T-helper 1 cell treated with Interleukin-12 subunit alpha and Interleukin-12 subunit beta and Interleukin-4 antibody, amounts not matched to agents 30 ng/mL and 1 ng/mL, for 36 hours (primary cell): ENCODE results near the gene DLG2. TPM values are rescaled to one million over a fixed set of nuclear protein-coding genes. Genes with fewer than 3 reads are reported as not detected.
"Not testable (repeated sequence)": the region's sequence is repeated elsewhere in the genome, so short reads cannot be mapped to it uniquely, and the experiment has no call there.

Source experiments
- intact Hi-C: fragments of 100-400 bp; cut with micrococcal nuclease; formaldehyde crosslinking; loops from one replicate; pipeline ENCODE4 v1.15.1; 2024
- total RNA-seq: library from RNA; stranded (reverse); gene quantifications from 2 replicates; pipeline ENCODE4 v1.2.3, GENCODE V29; 2022

DLG2 gene
- total RNA-seq, 1 donor from 2014 or later, result 0.88 TPM

DNA sequence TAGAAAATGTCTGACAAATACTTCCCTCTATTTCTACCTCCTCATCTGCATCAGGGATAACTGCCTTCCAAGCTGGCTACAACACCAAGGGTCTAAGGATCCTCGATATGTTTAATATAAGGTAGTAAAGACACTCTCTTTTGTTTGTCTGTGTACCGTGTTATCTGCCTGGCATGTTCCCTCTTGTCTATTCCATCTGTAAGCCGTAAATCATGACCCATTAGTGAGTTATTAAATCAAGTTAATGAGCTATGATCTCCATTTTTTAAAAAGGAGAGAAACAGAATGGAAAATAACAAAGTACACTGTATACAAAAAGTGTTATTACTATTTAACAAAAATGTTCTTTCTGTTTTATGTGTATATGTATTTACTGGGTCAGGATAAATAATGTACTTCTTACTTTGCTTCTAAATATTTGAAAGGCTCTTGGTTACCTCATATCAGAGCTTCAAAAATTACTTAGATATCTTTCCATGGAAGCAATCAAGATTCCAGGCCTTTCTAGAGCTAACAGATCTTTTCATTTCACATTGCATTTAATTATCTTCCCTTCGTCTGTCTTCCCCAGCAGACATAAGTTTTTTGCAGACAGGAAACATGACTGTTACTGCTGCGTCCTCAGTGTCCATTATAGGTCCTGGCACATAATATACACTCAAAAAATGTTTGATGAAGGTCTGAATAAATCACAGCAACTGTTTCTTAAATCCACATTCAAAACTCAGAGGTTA is 1998.4 kb downstream of the DLG2 start:
- intact Hi-C loops, result no loop called here

DNA sequence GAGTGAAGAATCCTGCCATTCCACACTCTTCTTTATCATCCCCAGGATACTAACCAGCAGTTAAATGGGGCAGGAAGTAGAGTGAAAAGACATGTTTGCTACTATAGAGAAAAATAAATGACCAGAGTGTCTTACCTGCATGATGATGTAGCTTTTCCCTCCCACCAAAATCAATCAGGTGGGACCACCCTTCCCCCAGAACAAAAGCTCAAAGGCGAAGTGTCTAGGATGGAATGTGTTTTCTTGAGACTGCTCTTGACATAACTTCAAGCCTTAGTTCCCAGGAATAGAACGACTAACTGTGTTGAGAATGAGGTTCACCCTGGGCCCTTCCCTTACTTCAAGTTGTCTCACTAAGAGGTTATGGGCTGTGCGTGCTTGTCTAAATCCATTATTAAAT is 2001.8 kb downstream of the DLG2 start:
- intact Hi-C loops, result no loop called here

DNA sequence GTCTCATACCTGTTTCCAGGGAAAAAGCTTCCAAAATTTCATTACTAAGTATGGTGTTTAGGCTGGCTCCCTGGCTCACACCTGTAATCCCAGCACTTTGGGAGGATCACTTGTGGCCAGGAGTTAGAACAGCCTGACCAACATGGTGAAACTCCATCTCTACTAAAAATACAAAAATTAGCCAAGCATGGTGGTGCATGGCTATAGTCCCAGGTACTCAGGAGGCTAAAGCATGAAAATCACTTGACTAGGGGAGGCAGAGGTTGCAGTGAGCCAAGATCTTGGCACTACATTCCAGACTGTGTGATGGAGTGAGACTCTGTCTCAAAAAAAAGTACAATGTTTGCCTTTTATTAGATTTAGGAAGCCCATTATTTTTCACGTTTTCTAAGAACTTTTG is 2009.5 kb downstream of the DLG2 start:
- intact Hi-C loops, result loop anchor here (10.0 kb wide), 1 partner anchor 57 kb away; no protein-coding TSS in a partner anchor

DNA sequence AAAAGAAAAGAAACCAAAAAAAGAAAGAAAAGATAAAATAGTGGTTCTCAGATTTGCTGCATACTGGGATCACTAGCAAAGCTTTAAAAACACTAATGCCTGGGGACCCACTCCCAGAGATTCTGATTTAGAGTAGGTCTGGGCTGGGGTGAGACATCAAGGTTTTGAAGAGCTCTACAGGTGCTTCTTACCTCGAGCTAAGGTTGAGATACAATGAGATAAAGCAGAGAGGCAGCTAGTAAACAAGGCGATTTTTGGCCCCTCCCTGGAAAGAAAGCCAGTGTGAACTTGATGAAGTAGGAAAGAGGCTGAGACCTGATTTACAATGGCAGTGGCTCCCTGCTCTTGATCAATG is 2013.4 kb downstream of the DLG2 start:
- intact Hi-C loops, result loop anchor here (10.0 kb wide), 1 partner anchor 61 kb away; no protein-coding TSS in a partner anchor

DNA sequence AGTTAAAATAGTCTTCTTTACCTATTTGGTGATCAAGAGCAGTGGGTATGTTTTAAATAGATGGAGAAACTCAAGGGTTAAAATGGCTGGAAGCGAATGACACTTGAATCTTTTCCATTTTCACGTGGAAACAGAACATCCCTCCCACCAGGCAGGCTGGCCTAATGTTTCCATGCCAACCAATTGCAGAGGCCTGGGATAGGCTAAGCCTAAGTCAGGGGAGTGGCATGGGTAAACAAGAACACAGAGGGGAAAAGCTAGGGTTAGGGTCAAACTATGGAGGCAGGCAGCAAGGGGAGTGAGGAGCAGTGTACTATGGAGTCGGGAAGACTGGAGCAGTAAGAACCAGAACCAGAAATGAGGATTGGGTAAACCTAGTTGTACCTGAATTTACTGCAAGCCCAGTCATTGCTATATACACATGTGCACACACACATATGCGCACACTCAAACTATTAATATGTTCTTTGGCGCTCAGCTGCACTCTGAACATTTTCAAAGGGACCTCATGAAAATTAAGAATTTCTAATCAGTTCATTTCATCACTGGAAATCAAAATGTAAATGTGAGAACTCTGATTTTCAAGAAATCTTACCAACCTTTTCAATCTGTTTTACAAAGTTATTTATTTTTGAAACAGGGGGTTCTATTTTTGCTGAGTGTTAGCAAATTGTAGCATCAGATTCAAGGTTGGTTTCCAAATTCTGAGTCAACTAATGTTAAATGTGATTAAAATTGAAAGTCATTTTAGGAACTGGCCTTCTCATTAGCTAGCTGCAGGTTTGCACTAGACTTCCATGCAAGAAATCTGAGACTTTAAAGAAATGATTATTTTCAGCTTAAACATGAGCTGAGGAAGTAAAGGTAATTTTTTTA is 2014.0 kb downstream of the DLG2 start:
- intact Hi-C loops, result loop anchor here (10.0 kb wide), 1 partner anchor 62 kb away; no protein-coding TSS in a partner anchor

DNA sequence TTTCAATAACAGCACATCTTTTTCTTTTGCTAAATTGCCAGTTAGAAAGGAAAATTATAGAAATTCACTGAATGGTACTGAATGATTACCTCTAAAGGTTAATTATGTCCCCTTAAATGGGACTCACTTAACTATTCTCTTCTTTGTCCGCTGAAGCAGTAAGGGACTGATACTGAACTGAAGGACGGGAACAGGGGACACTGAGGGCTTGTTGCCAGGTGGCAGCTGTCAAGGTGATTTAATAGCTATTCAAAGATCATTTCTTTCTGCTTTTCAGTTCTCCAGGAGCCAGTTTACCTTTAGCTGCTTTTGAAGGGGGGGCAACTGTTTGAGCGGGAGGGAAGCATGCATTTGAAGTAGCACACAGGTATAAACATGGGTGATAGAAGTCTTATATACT is 2015.5 kb downstream of the DLG2 start:
- intact Hi-C loops, result loop anchor here (10.0 kb wide), 1 partner anchor 63 kb away; no protein-coding TSS in a partner anchor

DNA sequence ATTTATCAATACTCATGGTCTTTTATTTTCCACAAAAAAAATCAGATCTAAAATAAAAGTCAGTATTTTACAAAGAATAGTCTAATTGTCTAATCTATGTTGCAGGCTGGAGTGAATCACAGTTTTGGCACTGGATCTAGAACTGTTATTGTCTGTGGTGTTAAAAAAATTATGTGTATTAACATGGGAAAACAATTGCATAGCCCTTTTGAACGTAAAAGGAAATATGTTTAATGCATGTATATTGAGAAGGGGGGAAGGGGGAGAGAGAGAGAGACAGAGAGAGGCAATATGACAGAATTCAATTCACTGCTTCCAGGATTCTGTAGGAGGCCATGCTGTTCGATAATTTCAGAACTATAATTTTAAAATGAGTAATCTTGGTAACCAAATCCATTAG is 2016.1 kb downstream of the DLG2 start:
- intact Hi-C loops, result loop anchor here (10.0 kb wide), 1 partner anchor 64 kb away; no protein-coding TSS in a partner anchor

DNA sequence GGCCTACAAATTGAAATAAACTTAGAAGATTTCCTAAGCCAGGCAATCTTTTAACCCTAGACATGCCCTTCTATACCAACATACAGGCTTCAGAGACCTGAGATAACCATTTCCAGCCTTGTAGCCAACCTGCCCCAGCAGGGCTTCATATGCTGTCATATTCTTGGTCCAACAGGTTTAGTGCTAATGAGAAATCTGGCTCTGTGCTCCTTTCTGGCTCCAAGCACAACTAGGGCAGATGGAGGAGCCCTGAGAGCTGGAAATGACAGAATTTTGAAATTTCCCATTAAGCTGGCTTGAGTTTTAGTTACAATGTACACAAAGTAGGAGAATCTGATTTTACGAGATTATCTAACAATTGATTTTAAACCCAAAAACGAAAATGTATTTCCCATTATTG is 2018.0 kb downstream of the DLG2 start:
- intact Hi-C loops, result no loop called here

DNA sequence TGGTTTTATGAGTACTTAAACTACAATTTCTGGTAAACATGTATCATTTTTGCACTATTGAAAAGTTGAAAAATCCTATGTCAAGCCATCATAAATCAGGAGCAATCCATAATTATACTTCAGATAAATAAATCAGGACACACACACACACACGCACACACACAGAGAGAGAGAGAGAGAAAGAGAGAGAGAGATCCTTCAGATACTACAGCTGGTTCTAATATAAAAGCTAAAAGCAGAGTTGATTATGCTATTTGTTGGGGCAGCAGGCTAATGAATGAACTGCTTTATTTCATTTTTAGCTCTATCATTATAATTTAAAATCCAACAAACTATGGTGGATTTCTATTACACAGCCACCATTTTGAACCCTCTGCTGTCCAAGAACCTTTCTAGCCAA is 2018.6 kb downstream of the DLG2 start:
- intact Hi-C loops, result no loop called here

DNA sequence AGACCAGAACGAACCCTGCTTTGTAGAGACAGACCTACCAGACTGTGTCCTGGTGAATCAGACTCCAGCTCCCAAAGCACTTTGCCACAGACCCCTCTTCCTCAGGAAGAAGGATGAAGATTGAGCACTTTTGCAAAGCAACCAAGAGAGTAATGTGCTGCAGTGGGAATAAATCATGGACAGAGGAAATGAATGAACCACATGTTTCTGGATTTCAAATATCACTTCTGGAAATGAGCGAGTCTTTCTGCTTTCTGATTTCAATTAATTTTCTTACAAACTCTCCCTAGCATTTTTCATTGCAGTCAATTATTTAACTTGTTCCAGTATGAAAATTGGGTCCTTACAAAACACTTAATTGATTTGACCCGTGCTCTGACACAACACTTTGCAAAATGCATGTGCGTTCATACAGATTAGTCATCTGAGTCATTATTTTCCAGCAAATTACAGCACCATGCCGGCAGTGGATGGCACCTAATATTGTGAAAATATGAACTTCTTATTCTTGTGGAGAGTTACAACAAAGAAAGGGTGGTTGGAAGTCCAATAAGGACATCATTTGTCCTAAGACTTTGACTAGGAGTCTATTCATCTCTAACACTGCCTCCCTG is 2025.1 kb downstream of the DLG2 start:
- intact Hi-C loops, result no loop called here

DNA sequence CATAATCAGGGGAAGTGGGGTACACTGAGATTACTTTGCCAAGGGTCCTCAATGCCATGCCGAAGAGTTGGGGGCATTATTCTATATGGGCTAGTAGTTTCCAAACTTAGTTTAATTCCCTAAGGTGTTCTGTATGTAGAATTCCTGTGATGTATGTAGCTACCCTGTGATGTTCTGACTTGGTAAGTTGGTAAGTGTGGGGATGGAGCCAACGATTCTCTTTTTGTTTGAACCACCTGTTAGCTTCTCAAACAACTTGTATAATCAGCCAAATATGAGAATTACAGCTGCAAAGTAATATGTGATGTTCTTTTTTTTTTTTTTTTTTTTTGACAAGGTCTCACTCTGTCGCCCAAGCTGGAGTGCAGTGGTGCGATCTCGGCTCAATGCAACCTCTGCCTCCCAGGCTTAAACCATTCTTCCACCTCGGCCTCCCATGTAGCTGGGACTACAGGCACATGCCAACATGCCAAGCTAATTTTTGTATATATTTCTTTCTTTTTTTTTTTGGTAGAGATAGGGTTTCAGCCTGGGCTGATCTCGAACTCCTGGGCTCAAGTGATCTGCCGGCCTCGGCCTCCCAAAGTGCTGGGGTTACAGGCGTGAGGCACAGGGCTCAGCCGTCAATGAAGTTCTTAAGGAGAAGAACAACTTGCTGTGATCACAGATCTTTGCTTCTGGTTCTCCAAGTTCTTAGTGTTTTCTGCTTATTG is 2025.8 kb downstream of the DLG2 start:
- intact Hi-C loops, result no loop called here

DNA sequence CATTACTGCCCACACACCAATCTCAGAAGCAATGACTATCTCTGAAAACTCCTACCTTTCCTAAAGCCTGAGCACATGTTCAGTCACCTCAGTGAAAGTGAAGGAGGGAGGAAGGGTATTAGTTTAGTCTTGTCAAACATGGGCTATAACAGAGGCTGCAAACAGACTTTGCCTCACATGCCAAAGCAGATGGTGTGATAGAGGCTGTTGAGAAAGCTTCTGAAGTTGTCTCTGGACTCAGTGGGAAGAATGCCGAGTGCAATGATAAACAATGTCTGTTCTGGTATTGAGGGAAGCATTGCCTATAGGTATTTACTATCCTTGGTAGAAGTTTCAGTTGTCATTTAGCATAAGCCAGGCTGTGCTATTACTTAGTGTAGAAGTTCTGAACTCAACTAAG is 2026.5 kb downstream of the DLG2 start:
- intact Hi-C loops, result no loop called here

DNA sequence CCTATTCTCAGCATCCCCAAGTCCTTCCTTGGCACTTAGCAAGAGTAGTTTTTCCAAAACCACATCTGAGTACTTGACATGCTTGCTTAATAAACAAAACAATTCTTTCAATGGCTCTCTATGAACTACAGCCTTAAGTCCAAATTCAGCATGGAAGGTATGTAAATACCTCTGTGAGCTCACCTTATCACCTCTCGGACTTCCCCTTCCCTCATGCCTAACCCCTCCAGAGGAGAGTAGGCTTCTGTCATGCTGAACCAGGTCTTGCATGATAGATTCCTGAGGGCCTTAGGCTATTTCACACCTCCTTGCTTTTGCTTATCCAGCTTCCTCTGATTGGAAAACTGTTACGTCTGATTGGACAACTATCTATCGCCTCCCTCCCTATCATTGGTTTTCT is 2028.1 kb downstream of the DLG2 start:
- intact Hi-C loops, result no loop called here

DNA sequence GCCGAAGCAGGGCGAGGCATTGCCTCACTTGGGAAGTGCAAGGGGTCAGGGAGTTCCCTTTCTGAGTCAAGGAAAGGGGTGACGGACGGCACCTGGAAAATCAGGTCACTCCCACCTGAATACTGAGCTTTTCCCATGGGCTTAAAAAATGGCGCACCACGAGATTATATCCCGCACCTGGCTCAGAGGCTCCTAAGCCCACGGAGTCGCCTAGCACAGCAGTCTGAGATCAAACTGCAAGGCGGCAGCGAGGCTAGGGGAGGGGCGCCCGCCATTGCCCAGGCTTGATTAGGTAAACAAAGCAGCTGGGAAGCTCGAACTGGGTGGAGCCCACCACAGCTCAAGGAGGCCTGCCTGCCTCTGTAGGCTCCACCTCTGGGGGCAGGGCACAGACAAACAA is 2039.3 kb downstream of the DLG2 start:
- intact Hi-C loops, result not testable (repeated sequence)

DNA sequence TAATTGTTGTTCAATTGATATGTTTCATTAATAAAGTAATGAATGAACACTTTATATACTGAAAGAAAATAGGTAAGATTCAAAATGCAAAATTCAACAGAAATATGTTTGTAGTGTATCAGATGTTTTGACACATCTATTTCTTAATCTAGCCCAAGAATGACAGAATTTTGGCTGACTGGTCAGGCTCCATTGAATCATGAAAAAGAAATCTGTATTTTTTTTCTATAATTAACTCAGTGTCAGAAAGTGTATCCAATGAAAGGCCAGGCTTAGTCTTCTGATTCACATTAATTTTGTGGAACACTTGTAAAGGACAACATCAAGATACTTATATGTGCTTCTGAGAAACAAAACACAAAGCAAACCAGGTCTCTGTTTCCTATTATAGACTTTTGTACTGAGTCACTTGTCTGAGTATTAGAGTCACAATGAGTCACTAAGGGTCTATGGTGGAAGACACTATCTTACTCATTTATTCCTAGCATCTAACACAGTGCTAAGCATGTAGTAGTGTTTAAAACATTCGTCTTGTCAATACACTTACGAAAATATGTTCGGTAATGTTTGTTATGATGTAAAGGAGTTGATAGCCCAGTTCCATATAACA is 2043.3 kb downstream of the DLG2 start:
- intact Hi-C loops, result no loop called here

DNA sequence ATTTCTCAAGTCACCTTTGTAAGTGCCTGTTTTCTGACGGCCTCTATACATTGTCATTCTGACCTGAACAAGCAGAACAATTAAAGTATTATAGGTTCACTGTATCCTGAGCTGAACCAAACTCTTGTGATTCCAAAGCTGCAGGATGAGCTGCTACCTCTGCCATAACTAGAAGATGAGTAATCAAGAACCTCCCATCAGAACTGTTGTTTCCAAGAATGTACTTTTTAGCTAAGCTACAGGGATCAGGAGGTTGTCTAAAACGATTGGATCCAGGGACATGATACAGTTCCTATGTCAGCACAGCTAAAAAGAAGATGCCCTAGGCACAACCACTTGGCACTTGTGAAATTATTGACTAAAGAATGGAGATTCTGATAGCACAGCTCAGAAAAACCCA is 2052.6 kb downstream of the DLG2 start:
- intact Hi-C loops, result no loop called here

DNA sequence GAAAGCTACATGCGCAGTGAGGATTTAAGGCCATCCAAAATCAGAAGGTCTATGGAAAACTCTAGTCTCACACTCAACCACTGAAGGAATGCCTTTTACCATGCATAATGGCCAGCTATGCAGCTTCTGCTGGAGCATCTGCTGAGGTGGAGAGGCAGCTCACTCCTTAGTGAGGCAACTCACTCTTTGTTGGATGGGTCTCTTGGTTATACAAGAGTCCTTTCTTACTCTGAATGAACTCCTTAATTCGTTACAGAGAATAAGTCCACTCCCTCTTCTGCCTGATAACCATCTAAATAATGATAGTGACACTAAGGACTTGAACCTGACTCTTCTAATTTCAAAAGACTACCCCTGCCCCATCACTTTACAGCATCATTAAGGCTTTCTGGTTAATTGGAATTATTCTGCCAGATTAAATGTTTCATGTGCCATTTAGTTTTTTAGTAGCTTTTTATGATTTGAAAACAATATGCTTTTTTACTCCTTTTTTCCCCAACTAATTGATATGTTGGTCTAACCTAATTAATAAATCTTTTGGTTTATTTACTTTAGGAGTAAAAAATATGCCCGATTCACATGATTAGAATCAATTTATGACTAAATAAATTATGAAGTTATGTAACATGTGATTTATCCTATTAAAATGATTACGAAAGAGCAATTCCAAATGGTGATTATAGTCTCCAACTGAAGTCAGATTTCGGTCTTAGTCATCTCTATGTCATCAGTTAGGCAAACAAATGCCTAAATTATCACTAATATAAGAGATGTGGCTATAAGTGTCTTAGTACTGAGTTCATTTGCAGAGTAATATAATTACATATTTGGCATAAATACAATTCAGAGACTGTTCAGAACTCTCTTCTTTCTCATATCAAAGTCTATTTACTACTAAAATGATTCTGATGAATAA is 2054.3 kb downstream of the DLG2 start:
- intact Hi-C loops, result no loop called here

DNA sequence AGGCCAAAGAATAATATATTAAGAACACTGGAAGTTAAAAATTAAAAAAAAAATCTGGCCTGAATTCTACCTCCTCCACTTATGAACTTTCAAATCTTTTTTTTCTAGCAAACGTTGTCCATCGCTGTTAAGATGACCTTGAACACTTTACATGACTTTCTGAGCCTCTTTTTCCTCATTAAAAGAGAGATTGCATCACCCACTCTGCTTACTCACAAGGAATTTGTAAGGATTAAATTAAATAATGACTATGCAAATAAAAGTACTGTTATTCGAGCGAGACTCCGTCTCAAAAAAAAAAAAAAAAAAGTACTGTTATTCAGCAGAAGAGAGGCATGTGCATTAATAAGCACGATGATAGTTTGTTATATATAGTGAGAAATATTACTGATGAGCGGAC is 2055.8 kb downstream of the DLG2 start:
- intact Hi-C loops, result no loop called here

DNA sequence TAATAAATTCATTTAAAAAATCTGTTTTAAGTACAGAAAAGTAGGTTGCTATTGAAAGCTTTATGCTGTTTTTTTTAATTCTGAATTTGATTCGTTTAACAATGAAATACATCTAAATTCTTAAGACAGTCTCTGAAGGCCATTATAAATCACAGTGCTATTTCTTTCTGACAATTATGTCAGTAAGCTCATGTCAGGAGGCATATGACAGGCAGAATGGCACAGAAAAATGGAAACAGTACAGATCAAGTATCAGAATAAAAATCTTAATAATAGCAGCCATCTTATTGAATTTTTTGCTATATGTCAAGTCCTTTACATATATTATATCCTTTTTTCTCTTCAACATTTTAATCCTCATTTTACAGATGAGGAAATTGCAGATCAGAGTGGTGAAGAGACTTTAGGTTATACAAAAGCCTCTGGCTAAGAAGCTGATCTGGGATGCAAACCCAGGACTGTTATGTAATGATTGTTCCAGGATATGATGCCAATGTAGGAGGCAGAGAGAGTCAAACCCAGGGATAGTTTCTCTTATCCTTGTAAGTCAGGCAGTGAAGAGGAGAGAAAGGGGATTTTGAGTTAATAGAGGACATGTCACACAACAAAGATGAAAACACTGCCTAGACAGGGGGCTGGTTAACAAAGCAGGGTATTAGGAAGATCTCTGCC is 2057.9 kb downstream of the DLG2 start:
- intact Hi-C loops, result no loop called here
